NCI-H345 (cell line): Measurements from ENCODE around the gene GON4L.
"Not testable (repeated sequence)": the region's sequence is repeated elsewhere in the genome, so short reads cannot be mapped to it uniquely, and the experiment has no call there.

Source experiments
- DNase-seq: peaks from one replicate; lab custom pipeline; 2025; lab: John Stamatoyannopoulos, UW

The GON4L gene

GRCh38 chr1:155856975-155857930, at the start of gene GON4L:
Gene GON4L, minus strand, starts transcription at chr1:155857214. Its CDS starts 3,434 bp downstream, at chr1:155853780.
- peak; percentile 100 for DNase-seq

- no peak for DNase-seq
Measured at GRCh38 chr1:155904261-155904660, 47.2 kb upstream of the GON4L start.

- DNase-seq, result no peak
Measured at GRCh38 chr1:155900161-155900560, 43.1 kb upstream of the GON4L start.

GRCh38 chr1:155899683-155900082, 42.7 kb upstream of the GON4L start:
- DNase-seq, result no peak

- DNase-seq, result no peak
Measured at GRCh38 chr1:155898888-155899287, 41.9 kb upstream of the GON4L start.

GRCh38 chr1:155897746-155898145, 40.7 kb upstream of the GON4L start:
- DNase-seq, result no peak

- DNase-seq, result not testable (repeated sequence)
Measured at GRCh38 chr1:155896476-155896875, 39.5 kb upstream of the GON4L start.

- not testable (repeated sequence) for DNase-seq
Measured at GRCh38 chr1:155895617-155896016, 38.6 kb upstream of the GON4L start.

GRCh38 chr1:155893389-155894142, 36.6 kb upstream of the GON4L start:
- no peak for DNase-seq

GRCh38 chr1:155892796-155893195, 35.8 kb upstream of the GON4L start:
- DNase-seq, result no peak

GRCh38 chr1:155890251-155890650, 33.2 kb upstream of the GON4L start:
- DNase-seq, result no peak

- no peak for DNase-seq
Measured at GRCh38 chr1:155889566-155889965, 32.6 kb upstream of the GON4L start.

- no peak for DNase-seq
Measured at GRCh38 chr1:155888481-155888880, 31.5 kb upstream of the GON4L start.

GRCh38 chr1:155884982-155885381, 28.0 kb upstream of the GON4L start:
- DNase-seq, result no peak

- DNase-seq, result no peak
Measured at GRCh38 chr1:155884031-155884960, 27.3 kb upstream of the GON4L start.

- DNase-seq, result no peak
Measured at GRCh38 chr1:155882766-155883165, 25.8 kb upstream of the GON4L start.

- DNase-seq, result no peak
Measured at GRCh38 chr1:155882235-155882634, 25.2 kb upstream of the GON4L start.

GRCh38 chr1:155880950-155881349, 23.9 kb upstream of the GON4L start:
- DNase-seq, result no peak

GRCh38 chr1:155880251-155880650, 23.2 kb upstream of the GON4L start:
- DNase-seq, result no peak

- no peak for DNase-seq
Measured at GRCh38 chr1:155877945-155878344, 20.9 kb upstream of the GON4L start.

GRCh38 chr1:155873860-155874259, 16.8 kb upstream of the GON4L start:
- peak; percentile 26 for DNase-seq

GRCh38 chr1:155872527-155872926, 15.5 kb upstream of the GON4L start:
- DNase-seq, result no peak
